Fibroblast of peridontal ligament (primary cell): Measurements from ENCODE around the gene CROCC.
A peak's percentile ranks its signal among the peaks of the same experiment; 100 is the strongest.

Experiments
- DNase-seq: peaks from one replicate; pipeline ENCODE4 v3.0.0-alpha.2; 2010; ENCODE audit errors: extremely low read depth

Gene CROCC

DNA sequence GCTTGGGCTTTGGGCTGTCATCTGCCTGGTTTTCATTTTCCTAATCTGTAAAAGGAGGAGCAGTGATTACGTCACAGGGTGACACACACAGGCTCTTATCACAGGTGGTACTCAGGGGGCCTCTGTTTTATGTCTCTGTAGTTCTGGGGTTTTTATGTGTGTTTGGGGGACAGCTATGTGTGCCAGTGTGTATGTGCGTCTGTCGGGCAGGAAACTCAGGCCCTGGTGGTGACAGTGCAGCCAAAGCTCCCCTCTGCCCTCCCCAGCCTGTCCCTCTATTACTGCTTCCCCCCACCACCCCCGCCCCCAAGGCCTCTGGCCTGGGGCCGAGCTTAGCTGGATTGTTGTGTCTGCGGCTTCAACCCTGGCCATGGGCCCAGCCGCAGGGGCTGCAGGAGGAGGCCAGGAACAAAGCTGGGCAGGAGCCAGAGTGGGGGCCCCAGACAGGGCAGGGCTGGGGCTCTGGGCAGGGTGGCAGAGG is 45.4 kb downstream of the CROCC start:
- DNase-seq = peak; percentile 40

DNA sequence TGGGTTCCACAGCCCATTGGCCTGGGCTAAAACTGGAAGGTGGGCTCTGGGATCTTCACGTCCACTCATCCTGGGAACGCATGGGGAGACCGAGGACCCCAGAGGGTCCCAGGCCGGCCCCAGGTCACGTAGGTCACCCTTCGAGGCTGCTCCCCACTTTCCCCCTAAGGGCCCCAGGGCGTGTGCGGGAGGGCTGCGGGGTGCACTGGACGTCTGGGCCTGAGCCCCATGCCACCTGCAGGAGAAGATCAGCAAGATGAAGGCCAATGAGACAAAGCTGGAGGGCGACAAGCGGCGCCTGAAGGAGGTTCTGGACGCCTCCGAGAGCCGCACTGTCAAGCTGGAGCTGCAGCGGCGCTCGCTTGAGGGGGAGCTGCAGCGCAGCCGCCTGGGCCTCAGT is 46.2 kb downstream of the CROCC start:
- no peak for DNase-seq

DNA sequence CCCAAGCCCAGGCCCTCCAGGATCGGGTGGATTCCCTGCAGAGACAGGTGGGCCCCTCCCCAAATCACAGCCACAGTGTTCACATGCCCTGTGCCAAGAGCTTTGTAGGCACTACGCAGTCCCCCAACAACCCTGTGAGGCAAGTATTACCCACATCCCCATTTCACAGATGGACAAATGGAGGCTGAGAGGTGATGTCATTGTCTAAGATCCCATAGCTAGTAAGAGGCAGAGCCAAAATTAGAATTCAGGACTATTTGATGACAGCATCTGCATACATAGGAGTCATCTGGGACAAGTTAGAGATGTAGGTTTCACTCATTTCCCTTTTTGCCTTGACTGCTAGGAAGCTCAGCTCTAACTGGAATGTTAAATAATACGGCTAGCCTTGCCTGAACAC is 46.6 kb downstream of the CROCC start:
- no peak for DNase-seq

DNA sequence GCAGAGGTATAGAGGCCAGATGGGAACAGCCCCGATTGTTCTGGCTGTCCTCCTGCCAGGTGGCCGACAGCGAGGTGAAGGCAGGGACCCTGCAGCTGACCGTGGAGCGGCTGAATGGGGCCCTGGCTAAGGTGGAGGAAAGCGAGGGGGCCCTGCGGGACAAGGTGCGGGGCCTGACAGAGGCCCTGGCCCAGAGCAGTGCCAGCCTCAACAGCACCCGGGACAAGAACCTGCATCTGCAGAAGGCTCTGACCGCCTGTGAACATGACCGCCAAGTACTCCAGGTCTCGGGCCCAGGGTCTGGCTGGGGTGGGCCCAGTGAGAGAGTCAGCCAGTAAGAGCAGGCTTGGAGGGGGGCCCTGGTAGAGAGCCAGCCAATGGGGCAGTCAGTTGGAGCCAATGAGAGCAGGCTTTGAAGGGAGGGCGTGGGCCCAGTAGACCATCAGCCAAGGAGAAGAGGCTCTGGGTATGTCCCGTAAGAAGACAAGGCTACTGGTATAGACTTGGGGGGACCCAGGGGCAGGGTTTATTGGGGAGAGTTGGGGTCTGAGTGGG is 47.4 kb downstream of the CROCC start:
- DNase-seq = no peak

DNA sequence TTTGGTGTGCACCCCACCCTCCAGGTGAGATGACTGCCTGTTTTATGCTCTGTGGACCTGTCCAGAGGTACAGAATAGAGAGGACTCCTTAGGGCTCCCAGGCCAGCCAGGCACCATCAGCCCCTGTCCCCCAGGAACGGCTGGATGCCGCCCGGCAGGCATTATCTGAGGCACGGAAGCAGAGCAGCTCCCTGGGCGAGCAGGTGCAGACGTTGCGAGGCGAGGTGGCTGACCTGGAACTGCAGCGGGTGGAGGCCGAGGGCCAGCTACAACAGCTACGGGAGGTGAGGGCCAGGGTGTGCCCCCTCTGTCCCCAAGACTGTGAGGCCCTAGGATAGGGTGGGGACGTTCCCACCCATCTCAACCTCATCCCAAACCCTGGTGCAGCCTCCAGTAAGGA is 47.9 kb downstream of the CROCC start:
- no peak for DNase-seq

DNA sequence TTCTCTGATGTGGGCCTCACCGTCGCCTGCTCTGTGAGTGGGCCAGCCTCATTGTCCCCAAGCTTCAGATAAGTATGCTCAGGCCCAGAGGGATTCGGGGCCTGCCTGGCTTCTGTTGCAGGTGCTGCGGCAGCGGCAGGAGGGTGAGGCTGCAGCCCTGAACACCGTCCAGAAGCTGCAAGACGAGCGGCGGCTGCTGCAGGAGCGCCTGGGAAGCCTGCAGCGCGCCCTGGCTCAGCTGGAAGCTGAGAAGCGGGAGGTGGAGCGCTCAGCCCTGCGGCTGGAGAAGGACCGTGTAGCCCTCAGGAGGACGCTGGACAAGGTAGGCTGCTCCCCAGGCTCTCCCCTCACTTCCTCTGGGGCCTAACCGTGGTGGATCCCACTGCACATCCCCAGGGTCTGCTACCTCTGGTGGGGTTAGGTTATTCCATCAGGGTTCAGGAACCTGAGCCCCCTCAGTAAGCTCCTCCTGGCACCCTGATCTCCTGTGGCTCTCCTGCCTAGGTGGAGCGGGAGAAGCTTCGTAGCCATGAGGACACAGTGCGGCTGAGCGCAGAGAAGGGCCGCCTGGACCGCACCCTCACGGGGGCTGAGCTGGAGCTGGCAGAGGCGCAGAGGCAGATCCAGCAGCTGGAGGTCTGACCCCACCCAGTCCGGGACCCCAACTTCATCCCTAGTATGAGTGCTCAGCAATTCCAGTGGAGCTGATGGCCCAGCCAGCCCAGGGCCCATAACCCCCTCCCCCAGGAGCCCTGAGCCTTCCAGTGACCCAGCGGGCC is 48.6 kb downstream of the CROCC start:
- DNase-seq = no peak

DNA sequence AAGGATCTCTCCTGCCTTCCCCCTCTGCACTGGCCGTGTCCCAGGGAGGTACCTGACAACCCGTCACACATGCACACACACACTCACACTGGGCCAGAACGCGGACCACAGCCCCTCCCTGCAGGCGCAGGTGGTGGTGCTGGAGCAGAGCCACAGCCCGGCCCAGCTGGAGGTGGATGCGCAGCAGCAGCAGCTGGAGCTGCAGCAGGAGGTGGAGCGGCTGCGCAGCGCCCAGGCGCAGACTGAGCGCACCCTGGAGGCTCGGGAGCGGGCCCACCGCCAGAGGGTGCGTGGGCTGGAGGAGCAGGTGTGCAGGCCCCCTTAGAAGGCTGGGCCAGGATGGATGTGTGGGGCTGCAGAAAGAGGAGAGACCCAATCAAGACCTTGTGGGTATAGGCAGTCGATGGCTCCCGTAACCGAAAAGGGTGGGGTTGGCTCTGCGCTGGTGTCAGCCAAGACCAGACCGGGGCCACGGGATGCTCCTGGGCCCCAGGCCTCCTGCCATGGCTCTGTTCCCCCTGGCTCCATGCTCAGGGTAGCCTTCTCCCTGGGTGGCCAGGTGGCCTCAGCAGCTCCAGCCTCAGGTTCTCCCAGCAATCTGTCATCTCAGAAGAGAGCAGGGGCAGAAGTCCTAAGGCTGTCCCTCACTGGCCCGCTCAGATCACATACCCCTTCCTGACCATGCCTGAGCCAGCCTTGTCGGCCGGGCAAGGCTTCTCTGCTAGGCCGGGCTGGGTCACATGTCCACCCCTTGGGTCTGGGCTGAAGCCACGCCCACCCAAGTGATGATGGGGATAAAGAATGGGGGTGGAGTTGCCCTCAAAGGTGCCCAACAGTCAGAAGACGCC is 49.8 kb downstream of the CROCC start:
- peak; percentile 38 for DNase-seq

DNA sequence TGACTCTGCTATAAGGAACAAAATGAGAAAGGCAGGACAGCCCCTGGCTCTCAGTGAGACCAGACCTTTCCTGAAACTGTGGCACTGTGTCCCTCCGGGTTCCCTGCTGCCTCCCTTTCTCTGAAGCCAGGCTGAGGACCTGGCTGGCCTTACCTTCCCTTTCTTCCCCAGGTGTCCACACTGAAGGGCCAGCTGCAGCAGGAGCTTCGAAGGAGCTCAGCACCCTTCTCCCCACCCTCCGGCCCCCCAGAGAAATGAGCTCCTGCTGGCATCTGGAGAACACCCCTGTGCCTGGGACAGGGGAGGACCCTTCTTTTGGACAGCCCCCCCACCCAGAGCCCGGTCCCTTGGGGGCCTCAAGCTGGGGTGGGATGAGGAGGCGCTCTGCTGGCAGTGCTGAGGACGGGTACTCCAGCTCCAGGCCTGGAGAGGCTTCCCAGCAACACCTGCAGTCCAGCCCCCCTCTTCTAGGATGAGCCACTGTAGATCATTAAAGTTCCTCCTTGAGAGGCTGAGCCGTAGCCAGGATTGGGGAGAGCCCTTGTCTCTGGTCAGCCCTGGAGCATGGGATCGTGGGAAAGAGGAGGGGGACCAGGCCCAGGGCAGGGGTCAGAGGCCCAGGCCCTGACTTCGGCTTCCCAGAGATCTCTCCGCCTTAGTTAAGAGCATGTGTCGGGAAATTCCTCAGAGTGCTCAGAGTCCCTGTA is 50.6 kb downstream of the CROCC start:
- DNase-seq = no peak

DNA sequence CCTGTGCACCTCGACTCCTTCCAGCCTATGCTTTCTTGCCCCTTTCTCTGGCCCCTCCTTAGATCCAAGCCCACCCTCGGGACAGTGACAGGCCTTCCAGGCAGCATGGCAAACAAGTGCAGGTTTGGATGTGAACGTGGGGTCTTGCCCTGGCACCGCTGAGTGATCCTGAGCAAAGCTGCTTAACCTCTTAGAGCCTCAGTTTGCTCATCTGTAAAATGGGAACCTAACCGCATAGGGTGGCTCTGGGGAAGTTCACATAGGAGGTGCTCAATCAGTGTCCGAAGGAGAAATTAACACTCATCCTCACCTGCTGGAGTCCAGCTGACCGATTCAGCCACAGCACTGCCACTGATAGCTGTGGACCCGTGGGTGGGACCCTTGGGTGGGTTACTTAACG is 51.5 kb downstream of the CROCC start:
- DNase-seq = no peak

DNA sequence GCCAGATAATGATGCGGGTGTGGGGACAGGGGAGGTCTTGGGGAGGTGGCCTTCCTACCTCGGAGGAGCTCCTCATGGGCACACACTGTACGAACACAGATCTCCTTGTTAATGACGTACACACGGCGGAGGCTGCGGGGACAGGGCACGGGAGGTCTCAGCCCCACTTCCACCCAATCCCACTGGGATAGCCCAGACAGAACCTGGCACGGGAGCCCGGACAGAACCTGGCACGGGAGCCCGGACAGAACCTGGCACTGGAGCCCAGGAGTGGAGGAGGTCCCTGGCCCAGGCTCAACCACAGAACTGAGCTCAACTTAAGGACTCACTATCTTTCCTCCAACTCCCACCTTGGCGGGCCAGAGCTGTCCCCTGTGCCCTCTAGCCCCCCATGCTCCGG is 53.5 kb downstream of the CROCC start:
- DNase-seq = no peak

DNA sequence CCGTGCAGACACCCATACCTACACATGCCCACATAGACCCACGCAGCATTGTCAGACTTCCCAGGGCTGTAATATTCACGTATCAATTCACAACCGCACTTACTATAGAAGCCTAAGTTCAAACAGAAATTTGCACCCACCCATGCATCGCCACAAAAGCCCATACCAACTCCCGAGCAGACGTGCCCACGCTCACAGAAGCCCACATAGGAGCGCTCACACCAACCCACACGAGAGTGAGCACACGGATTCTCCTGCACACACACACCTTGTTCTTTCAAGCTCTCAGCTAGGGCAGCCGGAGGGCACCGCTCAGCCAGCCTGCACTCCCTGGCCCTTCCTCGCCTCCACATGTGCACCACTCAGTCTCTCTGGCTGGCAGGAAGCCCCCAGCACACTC is 54.1 kb downstream of the CROCC start:
- DNase-seq = no peak

DNA sequence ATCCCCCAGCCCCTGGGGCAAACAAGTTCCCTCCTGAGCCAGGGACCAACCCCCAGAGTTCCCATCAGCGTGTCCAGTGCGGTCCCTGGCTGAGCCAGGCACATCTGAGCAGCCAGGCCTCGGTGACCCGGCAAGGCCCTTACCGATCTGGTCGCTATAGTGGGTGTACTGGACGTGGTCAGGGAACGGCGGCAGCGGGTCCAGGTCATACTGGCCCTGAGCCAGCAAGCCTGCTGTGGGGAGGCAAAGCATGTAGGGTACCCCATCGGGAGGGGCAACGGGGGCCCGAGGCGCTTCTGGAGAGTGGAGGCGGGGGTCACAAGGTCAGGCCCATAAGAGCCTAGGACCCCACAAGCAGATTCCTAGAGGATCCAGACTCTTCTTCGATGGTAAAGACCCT is 55.2 kb downstream of the CROCC start:
- DNase-seq = no peak

DNA sequence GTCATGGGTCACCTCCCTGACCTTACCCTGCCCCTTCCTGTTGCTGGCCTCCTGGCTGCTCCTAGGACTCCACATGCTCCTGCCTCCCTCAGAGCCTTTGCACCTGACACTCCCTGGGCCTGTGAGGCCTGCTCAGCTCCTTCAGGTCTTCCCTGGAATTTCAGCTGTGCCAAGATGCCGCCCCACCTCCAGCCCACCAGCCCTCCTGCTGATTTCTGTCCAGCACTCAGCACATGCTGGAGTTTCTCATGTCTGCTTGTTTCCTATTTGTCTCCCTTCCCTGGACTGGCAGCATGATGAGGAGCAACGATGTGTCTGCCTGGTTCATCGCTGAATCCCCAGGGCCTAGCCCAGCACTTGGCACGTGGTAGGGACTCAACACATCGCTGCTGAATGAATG is 55.6 kb downstream of the CROCC start:
- no peak for DNase-seq

DNA sequence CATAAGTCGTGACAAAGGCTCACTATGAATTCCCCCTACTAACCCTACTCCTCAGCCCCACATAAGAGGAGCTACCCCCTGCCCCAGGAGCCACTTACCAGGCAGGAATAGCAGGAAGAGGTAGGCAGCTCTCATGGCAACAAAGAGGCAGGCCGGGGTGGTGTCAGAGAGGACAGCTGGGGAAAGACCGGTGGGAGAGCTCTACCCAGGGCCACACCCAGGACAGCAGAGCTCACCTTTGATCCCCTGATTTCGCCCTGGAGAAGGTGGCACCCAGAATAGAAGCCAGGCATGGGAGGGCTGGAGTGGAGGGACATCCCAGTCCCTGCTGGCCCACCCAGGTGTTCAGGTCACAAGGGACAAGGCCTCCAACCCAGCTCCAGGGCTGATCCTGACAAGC is 56.4 kb downstream of the CROCC start:
- no peak for DNase-seq

DNA sequence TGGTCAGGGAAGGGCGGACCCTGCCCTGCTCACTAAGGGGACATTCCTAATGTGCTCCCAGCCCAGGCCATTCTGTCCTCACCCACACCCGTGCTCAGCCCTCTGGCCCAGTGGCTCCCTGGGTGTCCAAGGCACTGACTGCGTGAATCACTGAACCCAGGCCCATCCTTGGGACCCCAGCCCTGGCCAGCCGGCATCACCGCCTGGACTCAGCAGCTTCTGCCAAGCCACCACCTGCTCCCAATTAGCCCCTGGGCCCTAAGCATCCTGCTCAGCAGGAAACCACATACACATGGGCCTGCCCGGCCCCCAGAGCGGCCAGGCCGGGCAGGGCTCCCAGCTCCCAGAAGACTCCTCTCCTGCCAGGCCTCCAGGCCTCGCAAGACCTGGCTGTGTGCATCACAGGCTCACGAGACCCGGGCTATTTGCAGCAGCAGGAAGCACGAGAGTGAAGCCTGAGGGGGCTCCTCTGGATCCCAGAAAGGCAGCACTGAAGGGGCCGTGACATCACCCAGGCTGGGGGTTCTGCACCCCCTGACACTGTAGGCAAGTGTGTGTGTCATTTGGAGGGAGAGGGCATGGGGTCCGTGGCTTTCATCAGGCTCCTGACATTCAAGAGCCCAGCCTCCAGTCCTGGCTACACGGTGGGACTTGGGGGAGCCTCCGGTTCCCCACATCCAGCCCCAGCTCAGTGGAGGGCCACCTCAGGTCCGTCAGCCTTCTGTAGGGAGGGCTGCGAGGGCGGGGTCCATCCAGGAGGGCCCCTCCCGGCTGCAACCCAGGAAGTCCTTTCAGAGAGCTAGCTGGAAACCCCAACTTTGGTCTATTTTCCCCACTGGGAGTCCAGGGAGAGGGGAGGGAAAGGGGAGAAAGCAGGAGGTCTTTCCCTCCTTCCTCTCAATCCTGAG is 57.1 kb downstream of the CROCC start:
- DNase-seq = peak; percentile 93

DNA sequence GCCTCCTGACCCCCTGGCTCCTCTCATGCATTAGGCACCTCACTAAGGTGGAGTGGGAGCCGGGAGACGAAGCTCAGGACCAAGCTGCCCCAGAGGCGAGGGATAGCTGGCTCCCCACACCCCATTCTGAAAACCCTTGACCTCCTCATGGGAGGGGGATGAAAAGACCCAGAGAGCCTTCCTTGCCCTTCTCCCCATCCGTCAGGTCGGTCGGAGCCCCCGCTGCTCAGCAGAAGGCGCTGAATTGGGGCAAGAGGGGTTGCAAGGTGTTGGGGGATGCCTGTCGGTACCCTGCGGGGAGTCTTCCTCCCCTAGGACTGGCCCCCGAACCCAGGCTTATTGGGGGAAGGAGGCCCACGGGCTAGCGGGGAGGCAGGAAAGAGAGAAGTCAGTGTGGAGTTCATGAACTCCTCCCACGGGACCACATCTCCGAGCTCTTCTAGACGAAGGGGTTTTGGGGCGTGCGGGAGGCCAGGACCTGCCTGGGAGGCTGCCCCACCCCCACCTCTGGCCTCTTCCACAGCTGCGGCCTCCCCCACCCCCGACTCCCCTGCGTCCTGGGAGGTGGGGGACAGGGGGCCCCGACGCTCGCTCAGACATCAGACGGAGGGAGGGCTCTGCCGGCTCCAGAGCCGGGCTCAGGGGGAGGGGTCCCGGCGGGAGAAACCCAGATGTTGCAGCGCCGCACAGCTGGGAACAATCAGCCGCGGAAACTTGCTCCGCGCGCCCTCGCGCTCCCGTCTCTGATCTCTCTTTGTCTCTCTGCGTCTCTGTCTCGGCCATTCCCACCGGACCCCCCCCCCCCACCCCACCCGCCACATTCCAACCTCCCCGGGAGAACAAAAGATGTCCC is 58.0 kb downstream of the CROCC start:
- DNase-seq = peak; percentile 46

DNA sequence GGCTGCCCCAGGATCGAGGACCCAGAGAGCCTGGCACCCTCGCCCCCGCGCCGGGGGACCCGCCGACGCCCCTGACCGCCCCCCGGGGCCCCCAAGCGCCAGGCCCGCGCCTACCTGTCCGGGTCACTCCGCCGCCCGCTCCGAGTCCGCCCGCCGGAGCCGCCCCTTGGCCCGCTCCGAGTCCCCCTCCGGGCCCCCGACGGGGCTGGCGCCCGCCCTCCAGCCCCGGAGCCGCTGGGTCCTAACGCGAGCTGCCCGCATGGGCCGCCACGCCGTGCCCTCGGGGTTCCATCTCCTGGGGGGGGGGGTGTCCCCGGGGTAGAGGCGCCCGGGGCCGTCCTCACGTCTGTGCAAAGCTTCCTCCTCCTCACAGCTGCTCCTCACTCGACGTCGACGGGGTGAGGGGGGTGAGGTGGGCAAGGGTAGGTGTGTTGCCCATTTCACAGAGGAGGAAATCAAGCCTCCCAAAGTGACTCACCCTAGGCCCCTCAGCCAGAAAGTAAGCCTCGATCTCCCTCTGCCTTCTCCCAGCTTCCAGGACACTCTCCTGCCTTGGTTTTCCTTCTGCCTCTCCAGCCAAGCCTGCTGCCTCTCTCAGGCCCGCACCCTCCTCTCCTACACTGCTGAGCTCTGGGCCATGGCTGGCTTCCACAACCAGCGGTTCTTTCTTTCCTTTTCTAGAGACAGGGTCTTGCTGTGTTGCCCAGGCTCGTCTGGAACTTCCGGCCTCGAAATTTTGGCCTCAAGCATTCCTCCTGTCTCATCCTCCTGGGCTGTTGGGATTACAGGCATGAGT is 58.9 kb downstream of the CROCC start, which contains the start of gene MFAP2:
Gene MFAP2, minus strand, starts transcription at position 148 of the 796 bp plus-strand sequence. CDS start 2,347 bp downstream, outside the sequence.
- DNase-seq = no peak

DNA sequence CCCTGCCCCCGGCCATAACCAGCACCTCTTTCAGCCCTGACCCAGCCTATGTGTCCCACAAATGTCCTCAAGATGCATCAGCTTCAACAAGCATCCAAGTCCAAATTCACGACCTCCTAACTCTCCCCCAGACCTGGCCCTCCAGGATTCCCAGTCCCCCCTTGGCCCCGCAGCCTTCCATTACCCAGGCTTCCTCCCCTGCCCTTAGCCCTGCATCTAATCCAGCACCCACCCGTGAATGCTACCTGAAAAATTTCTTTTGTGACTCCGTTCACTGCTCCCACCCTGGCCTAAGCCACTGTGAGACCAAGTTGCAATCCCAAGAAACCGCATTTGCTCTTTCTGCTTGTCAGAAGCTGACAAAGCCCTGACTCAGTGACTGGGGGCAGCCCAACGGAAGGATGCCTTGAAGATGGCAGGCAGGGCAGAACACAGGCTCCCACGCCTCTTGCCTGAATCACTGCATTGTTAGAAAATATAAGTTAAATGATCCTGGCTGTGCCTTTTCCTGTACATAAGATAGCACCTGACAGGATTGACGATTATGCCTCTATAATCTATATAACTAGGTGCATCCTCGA is 59.6 kb downstream of the CROCC start:
- peak; percentile 83 for DNase-seq

DNA sequence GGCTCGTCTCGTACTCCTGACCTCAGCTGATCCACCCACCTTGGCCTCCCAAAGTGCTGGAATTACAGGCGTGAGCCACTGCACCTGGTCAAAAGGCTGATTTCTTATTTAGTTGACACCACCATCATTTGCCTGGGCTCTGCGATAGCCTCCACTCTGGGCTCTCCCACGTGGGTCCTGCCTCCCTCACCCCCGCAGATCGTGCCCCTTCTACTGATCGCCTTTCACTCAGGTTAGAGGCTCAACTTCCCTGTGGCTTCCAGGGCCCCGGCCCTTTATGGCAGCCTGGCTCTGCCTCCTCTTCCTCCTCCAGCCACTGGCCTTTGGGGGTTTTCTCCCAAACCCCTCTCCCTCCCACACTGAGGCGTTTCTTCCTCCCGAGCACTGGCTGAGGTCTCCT is 61.2 kb downstream of the CROCC start:
- no peak for DNase-seq
